H1 (cell line): ENCODE results near the gene PPFIA4. TPM values are rescaled to one million over a fixed set of nuclear protein-coding genes. Genes with fewer than 3 reads are reported as not detected.

Experiments
- ATF3 ChIP-seq: IDR thresholded peaks from 2 replicates; pipeline ENCODE4 v1.6.1; 2011; ENCODE audit warnings: low read depth, mild to moderate bottlenecking, low read length; ENCODE audit not compliant: insufficient read depth
- BCL11A ChIP-seq, 2 experiments: IDR thresholded peaks; one replicate each; pipeline ENCODE4 v1.6.1; 2011; ENCODE audit warnings: low read depth in 2 of 2, low read length in 2 of 2, mild to moderate bottlenecking in 2 of 2
- SP1 ChIP-seq: IDR thresholded peaks from 2 replicates; pipeline ENCODE4 v1.6.1; 2011; ENCODE audit warnings: low read depth, low read length
- TEAD4 ChIP-seq: IDR thresholded peaks from 2 replicates; pipeline ENCODE4 v1.6.1; 2012; ENCODE audit warnings: low read depth, low read length, inconsistent platforms, mixed read lengths
- USF2 ChIP-seq: IDR thresholded peaks from 2 replicates; pipeline ENCODE4 v1.6.1; 2011; ENCODE audit warnings: low read length, improper control_type of control experiment
- polyA plus RNA-seq, 7 experiments: library from polyadenylated mRNA; depleted of rRNA in 3 of 7; stranded (reverse) in 5 of 7; unstranded in 2 of 7; fragments of >200 nt in 5 of 7; fragments of 200-250 nt in 2 of 7; gene quantifications; 1 replicate in 5 of 7; 2 replicates in 1 of 7; 4 replicates in 1 of 7; pipeline versions ENCODE4 v1.2.1 to v1.2.3, GENCODE V29; 2011 to 2013; ENCODE audit warnings: missing spikeins in 2 of 7, mixed read lengths in 2 of 7
- total RNA-seq: library from RNA; stranded (reverse); fragmentation: NEBNext Ultra II Directional; extraction: Animal tissue kit (Norgen Biotek cat#: 25700); gene quantifications from 2 replicates; pipeline ENCODE4 v1.2.1, GENCODE V29; 2021

PPFIA4 gene
- total and polyA plus RNA-seq, 2 of the 8 experiments (the other 6 are each of a cell fraction or from before 2014, with no cell fraction given), result 9.0 to 9.9 TPM

- TF ChIP-seq USF2, result no peak
- no peak for TF ChIP-seq TEAD4
- TF ChIP-seq SP1, result no peak
- no peak for TF ChIP-seq ATF3
- no peak for TF ChIP-seq BCL11A (IDR thresholded peaks at IDR 0.05; ENCODE audit: low read depth in 2 of 2, low read length in 2 of 2)
Observed at GRCh38 chr1:203066965-203067364, 40.7 kb downstream of the PPFIA4 start (continued).
